Measurements from ENCODE around the gene ETS2.

ETS2 gene

DNA sequence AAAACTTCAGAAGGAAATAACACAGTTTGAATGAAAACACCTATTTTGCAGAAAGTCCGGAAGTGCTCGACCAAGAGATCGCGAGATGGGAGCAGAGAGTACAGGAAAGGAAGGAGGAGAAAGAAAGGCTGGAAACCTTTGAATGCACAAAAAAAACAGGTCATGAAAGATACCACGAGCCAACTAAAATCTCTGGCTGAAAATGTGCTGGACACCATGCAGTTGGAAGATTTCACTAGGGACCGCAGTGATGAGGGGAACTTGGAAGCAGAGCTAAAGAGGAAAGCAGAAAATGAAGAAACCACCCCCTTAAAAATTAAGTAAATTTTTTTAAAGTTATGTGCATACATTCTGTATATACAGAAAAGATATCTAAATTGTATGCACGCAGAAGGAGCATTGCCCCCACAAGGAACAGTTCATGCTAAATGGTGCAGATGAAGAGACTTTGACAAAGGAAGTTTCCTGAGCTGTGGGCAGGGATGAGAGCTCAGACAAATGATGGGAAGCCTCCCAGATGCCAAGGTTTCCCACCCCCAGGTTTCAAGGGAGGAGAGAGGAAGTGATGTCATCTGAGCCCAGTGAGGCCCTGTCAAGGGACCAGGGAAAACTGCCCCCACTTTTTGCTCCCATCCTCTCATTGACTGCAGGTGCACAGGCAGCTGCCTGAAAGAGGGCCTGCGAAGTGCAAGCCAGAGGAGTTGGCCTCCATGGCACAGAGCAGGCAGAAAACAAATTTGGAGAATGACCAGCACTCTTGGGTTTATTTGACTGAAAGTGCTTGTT is 52.5 kb downstream of the ETS2 start:
- DNase-seq (ENCODE audit: low read depth): no peak
- TF ChIP-seq, protein P1, sequence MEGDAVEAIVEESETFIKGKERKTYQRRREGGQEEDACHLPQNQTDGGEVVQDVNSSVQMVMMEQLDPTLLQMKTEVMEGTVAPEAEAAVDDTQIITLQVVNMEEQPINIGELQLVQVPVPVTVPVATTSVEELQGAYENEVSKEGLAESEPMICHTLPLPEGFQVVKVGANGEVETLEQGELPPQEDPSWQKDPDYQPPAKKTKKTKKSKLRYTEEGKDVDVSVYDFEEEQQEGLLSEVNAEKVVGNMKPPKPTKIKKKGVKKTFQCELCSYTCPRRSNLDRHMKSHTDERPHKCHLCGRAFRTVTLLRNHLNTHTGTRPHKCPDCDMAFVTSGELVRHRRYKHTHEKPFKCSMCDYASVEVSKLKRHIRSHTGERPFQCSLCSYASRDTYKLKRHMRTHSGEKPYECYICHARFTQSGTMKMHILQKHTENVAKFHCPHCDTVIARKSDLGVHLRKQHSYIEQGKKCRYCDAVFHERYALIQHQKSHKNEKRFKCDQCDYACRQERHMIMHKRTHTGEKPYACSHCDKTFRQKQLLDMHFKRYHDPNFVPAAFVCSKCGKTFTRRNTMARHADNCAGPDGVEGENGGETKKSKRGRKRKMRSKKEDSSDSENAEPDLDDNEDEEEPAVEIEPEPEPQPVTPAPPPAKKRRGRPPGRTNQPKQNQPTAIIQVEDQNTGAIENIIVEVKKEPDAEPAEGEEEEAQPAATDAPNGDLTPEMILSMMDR (IDR thresholded peaks at IDR 0.05; ENCODE audit: control insufficient read depth, extremely low read depth, insufficient read depth): no peak

DNA sequence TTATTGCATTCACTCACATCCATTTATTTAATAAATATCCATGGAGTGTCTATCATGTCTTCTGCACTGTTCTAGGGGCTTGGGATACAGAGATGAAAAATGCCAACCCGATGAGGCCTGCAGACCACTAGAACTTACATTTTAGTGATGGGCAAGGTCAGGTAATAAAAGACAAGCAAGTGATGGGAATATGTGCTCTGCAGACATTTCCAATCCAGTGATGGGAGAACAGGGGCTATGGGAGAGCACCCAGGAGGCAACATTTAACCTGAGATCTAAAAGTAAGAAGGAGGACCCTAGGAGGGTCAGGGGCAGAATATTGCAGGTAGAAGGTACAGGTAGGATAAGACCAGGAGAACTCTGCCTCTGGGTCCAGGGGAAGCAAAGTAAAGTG is 53.1 kb downstream of the ETS2 start:
- DNase-seq (ENCODE audit: low read depth): no peak
- TF ChIP-seq, protein P1 (IDR thresholded peaks at IDR 0.05; ENCODE audit: control insufficient read depth, extremely low read depth, insufficient read depth): no peak
- no peak overlapping the region for H3K4me3 ChIP-seq (ENCODE audit: low read depth, low read length)

More for the DNA sequence above, 52.5 kb downstream of the ETS2 start:
- H3K4me3 ChIP-seq (ENCODE audit: low read depth, low read length): no peak overlapping the region

DNA sequence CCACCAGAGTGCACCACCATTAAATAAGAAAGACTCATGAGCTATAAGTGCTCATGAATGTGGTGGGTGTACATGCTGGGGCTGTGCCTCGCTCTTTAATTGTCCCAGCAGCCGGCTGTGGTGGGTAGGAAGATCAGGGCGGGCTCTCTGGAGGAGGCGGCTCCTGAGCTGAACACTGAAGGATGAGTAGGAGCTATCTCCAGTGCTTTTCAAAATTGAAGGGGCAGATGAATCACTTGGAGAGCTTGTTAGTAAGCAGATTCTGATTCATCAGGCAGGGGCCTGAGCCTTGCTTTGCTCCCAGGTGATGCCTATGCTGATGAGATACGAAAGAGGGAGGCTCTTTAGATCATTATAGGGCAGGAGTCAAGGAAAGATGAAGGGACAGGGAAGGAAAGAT is 54.1 kb downstream of the ETS2 start:
- no peak for DNase-seq (ENCODE audit: low read depth)
- no peak overlapping the region for H3K4me3 ChIP-seq (ENCODE audit: low read depth, low read length)
- TF ChIP-seq, protein P1 (IDR thresholded peaks at IDR 0.05; ENCODE audit: control insufficient read depth, extremely low read depth, insufficient read depth): no peak

DNA sequence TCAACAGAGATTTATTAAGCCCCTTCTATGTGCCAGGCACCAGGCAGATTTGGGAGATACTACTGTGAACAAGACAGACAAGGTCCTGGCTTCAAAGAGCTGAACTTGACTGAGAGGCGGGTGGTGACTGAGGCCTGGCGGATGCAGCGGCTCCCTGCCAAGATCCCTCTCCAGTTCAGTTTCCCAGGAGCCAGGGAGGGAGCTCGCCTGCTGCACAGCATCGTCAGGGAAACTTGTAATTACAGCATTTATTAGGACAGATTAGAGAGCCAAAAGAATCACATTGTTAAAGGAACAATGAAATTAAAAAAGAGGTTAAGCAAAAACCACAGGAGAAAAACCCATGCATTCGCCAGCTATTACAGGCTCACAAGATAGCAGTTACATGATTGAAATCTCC is 55.3 kb downstream of the ETS2 start:
- H3K4me3 ChIP-seq (ENCODE audit: low read depth, low read length): no peak overlapping the region
- DNase-seq (ENCODE audit: low read depth): no peak
- TF ChIP-seq, protein P1 (IDR thresholded peaks at IDR 0.05; ENCODE audit: control insufficient read depth, extremely low read depth, insufficient read depth): no peak

DNA sequence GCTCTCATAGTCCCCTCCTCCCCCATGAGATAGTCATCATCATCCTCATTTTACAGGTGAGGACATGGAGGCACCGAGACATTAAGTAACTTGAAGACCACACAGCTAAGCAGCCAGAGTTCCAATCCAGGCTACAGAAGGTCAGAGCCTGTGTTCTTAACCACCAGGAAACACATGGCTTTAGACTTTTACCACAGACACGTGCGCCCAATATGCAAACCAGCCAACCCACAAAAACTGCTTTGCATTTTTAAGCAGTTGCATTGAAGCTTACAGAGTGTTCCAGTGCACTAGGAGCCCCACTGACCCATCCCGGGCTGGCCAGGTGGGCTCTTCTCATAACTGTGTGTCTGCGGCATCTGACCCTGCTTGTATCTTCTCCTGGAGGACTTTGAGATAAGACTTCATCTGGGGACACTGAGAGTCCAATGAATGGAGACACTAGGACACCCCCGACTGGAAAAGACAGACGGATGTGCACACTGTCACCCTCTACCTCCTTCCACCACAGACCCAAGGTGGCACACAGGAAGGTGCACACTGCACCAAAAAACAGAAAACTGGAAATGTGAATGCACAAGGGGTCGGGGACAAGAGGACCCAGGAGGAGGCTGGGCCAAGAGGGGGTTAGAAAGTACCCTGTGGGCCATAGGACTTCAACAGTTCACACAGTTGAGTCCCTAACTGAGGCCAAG is 56.4 kb downstream of the ETS2 start:
- no peak for DNase-seq (ENCODE audit: low read depth)
- TF ChIP-seq, protein P1 (IDR thresholded peaks at IDR 0.05; ENCODE audit: control insufficient read depth, extremely low read depth, insufficient read depth): no peak
- no peak overlapping the region for H3K4me3 ChIP-seq (ENCODE audit: low read depth, low read length)

DNA sequence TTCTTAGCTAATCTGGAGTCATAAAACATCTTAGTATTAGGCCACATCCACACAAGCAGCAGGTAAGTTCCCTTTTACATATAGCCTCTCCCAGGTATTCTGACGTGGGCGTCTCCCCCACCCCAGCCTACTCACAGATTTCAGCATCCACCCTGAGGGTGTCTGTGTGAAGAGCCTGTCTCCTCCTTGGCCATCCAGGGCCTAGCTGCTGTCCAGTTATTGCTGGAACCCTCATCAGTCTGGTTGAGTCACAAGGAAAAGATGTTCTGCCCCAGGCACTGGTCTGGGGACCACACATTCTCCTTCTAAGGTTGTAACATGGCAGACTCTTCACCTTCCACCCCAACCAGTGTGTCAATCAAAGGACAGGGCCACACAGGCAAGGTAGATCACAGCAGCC is 57.6 kb downstream of the ETS2 start:
- TF ChIP-seq, protein P1 (IDR thresholded peaks at IDR 0.05; ENCODE audit: control insufficient read depth, extremely low read depth, insufficient read depth): no peak
- no peak overlapping the region for H3K4me3 ChIP-seq (ENCODE audit: low read depth, low read length)
- no peak for DNase-seq (ENCODE audit: low read depth)
